Activated CD4-positive, alpha-beta T cell treated with anti-CD3 and anti-CD28 coated beads for 36 hours (primary cell): ENCODE data around the gene ENTPD5. TPM values are rescaled to one million over a fixed set of nuclear protein-coding genes. Genes with fewer than 3 reads are reported as not detected.

Experiments used
- ATAC-seq: fragments of 200-7000 bp; cut with Tn5 transposase; one replicate; pipeline ENCODE4 v1.10.0; 2021; ENCODE audit warnings: mild to moderate bottlenecking, moderate library complexity
- CTCF ChIA-PET: fragments of 350-600 bp; sonication (Branson Sonifier 250); formaldehyde crosslinking; loops from one replicate; lab custom pipeline; 2021; ENCODE audit warnings: antibody characterized with exemption; lab: Charles Lee
- POLR2A ChIA-PET: fragments of 350-600 bp; sonication (Branson Sonifier 250); formaldehyde crosslinking; loops from one replicate; lab custom pipeline; 2021; ENCODE audit warnings: antibody characterized with exemption, inconsistent platforms; lab: Charles Lee
- DNase-seq: peaks from one replicate; pipeline ENCODE4 v3.0.0-alpha.2; 2020
- H3K27ac Mint-ChIP-seq: one replicate; pipeline ENCODE4 v1.8.0; 2021; ENCODE audit warnings: mixed read lengths
- H3K27me3 Mint-ChIP-seq: one replicate; pipeline ENCODE4 v1.8.0; 2021; ENCODE audit warnings: mixed read lengths
- H3K36me3 Mint-ChIP-seq: one replicate; pipeline ENCODE4 v1.8.0; 2021; ENCODE audit warnings: low read depth, mixed read lengths
- H3K4me1 Mint-ChIP-seq: one replicate; pipeline ENCODE4 v1.8.0; 2021; ENCODE audit warnings: mixed read lengths
- H3K4me3 Mint-ChIP-seq: one replicate; pipeline ENCODE4 v1.8.0; 2021; ENCODE audit warnings: mild to moderate bottlenecking, moderate library complexity, mixed read lengths
- H3K9me3 Mint-ChIP-seq: one replicate; pipeline ENCODE4 v1.8.0; 2021; ENCODE audit warnings: low read depth, mixed read lengths
- intact Hi-C, 2 experiments: fragments of 100-400 bp; cut with DNase I in 1 of 2; cut with micrococcal nuclease in 1 of 2; formaldehyde crosslinking; loops; one replicate each; pipeline versions ENCODE4 v1.14.2 to v1.15.1; 2022 to 2024; cut with DNase I, micrococcal nuclease
- total RNA-seq, 2 experiments: library from RNA; stranded (reverse); gene quantifications; one replicate each; pipeline ENCODE4 v1.2.3, GENCODE V29; 2021

Gene ENTPD5
- total RNA-seq, 2 experiments from 2014 or later: 8.7 to 10.0 TPM

- H3K27me3 Mint-ChIP-seq: no peaks in the 10 kb centered on the region
- intact Hi-C loops: no loop called here
- H3K9me3 Mint-ChIP-seq: no peaks in the 10 kb centered on the region
- H3K36me3 Mint-ChIP-seq: peaks cover 3% of the 10 kb centered on the region
- no peak for ATAC-seq
- H3K4me3 Mint-ChIP-seq: no peak overlapping the region
- H3K4me1 Mint-ChIP-seq: no peaks in the 10 kb centered on the region
- DNase-seq: no peak
- CTCF ChIA-PET: no interaction called here
- POLR2A ChIA-PET: no interaction called here
- no peak overlapping the region for H3K27ac Mint-ChIP-seq
Measured at GRCh38 chr14:73968885-73969284, 50.2 kb downstream of the ENTPD5 start.

DNA sequence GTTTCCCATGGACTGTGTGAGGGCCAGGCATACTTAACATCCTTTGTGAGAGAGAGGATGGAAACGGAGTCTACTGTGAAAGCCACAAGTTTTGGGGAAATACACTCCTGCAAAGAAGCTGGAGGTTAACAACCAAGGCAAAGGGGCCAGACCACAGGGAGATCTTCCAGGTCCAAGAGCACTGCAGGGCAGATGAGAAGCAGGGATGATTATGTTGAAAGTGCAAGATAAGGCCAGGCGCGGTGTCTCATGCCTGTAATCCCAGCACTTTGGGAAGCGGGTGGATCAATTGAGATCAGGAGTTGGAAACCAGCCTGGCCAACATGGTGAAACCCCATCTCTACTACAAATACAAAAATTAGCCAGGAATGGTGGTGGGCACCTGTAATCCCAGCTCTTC is 53.9 kb downstream of the ENTPD5 start:
- ChIA-PET POLR2A (no interaction called here), CTCF (interaction anchor here (1.2 kb wide), 1 partner anchor 13 kb away, joined by 4 read pairs; no protein-coding TSS in a partner anchor)
- H3K4me3 Mint-ChIP-seq: no peak overlapping the region
- ATAC-seq (no peak), DNase-seq (no peak)
- H3K27ac Mint-ChIP-seq: no peak overlapping the region
- peaks cover 19% of the 10 kb centered on the region for H3K36me3 Mint-ChIP-seq
- intact Hi-C loops: no loop called here
- H3K27me3 Mint-ChIP-seq: no peaks in the 10 kb centered on the region
- no peaks in the 10 kb centered on the region for H3K9me3 Mint-ChIP-seq
- H3K4me1 Mint-ChIP-seq: no peaks in the 10 kb centered on the region

DNA sequence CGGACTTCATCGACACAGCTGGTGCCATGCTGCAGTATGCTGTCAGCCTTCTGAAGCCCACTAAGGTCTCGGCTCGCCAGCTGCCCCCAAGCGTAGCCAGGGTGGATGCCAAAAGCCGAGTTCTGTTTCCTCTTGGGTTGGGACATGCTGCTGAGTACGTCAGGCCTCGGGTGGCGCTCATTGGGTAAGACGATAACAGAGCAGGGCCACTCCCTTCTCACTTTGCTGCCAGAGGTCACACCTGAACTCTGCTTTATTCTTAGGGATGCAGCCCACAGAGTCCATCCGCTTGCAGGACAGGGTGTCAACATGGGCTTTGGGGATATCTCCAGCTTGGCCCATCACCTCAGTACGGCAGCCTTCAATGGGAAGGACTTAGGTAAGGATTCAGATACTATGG is 57.9 kb downstream of the ENTPD5 start:
- Mint-ChIP-seq H3K27me3 (no peaks in the 10 kb centered on the region), H3K4me1 (no peaks in the 10 kb centered on the region), H3K36me3 (peaks cover 26% of the 10 kb centered on the region), H3K27ac (no peak overlapping the region), H3K4me3 (no peak overlapping the region), H3K9me3 (no peaks in the 10 kb centered on the region)
- ChIA-PET CTCF (interaction anchor here (0.7 kb wide), 1 partner anchor 453 kb away, joined by 3 read pairs; no protein-coding TSS in a partner anchor), POLR2A (no interaction called here)
- no peak for DNase-seq
- ATAC-seq: no peak
- intact Hi-C loops: no loop called here

GRCh38 chr14:73958591-73958990 is 60.5 kb downstream of the ENTPD5 start:
- Mint-ChIP-seq H3K27ac (no peak overlapping the region), H3K9me3 (no peaks in the 10 kb centered on the region), H3K4me3 (no peak overlapping the region), H3K36me3 (peaks cover 32% of the 10 kb centered on the region), H3K4me1 (no peaks in the 10 kb centered on the region), H3K27me3 (no peaks in the 10 kb centered on the region)
- POLR2A ChIA-PET: no interaction called here
- ATAC-seq (no peak), DNase-seq (no peak)
- intact Hi-C loops: no loop called here
- CTCF ChIA-PET: interaction anchor here (0.7 kb wide), 1 partner anchor 9 kb away, joined by 3 read pairs; the partner anchor contains the start of gene FAM161B

DNA sequence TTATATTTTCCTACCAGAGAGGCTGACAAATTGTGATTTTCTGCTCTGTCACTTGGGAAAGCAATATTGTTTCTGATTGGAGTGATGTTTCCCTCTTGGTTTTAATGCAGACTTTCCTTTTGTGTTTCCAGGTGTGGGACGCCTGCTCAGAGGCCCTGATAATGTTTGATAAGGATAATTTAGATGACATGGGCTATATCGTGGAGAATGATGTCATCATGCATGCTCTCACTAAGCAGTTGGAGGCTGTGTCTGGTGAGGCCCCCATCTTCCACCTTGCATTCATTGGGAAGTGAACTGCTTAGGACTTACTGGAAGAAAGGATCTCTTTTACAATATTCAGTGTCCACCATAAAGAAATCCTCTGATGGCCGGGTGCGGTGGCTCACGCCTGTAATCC is 63.4 kb downstream of the ENTPD5 start:
- ChIA-PET POLR2A (no interaction called here), CTCF (no interaction called here)
- no peak overlapping the region for H3K27ac Mint-ChIP-seq
- ATAC-seq (no peak), DNase-seq (no peak)
- H3K4me1 Mint-ChIP-seq: peaks cover 8% of the 10 kb centered on the region
- no peak overlapping the region for H3K4me3 Mint-ChIP-seq
- peaks cover 22% of the 10 kb centered on the region for H3K36me3 Mint-ChIP-seq
- intact Hi-C loops: no loop called here
- H3K9me3 Mint-ChIP-seq: no peaks in the 10 kb centered on the region
- H3K27me3 Mint-ChIP-seq: no peaks in the 10 kb centered on the region

DNA sequence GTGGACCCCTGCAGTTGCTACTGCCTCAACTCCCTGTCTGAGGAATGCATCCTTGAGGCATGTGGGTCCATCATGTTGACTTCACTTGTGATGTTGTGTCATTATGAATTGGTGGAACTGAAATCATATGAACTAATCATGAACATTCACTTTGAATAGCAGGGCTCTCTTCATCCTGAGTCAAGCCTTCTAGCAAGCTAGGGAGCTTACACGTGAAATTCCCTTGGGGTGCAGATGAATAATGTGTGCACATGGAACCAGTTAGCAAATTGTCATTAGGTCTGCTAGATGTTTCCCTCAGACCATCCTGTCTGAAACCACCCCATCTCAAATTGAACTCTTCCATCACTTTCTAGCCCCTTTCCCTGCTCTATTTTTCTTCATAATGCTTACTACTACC is 65.4 kb downstream of the ENTPD5 start:
- Mint-ChIP-seq H3K4me3 (no peak overlapping the region), H3K9me3 (no peaks in the 10 kb centered on the region), H3K36me3 (peaks cover 15% of the 10 kb centered on the region), H3K27ac (no peak overlapping the region), H3K4me1 (peaks cover 12% of the 10 kb centered on the region), H3K27me3 (no peaks in the 10 kb centered on the region)
- no peak for DNase-seq
- no peak for ATAC-seq
- POLR2A ChIA-PET: no interaction called here
- intact Hi-C loops: loop anchor here (5.0 kb wide), 2 partner anchors 241 to 349 kb away; partner anchors contain the start of genes ABCD4 (in 1 of the 2) and PNMA1 (in 1 of the 2)
- CTCF ChIA-PET: interaction anchor here (0.7 to 1.7 kb wide), 3 partner anchors 11 to 65 kb away, joined by 3 to 5 read pairs (median 3); no protein-coding TSS in a partner anchor

- H3K36me3 Mint-ChIP-seq: peaks cover 4% of the 10 kb centered on the region
- intact Hi-C loops: loop anchor here (1.0 to 5.0 kb wide), 14 partner anchors 64 to 892 kb away; partner anchors contain the start of genes ALDH6A1 (in 2 of the 2), BBOF1 (in 2 of the 2), ENTPD5 (in 2 of the 2) and LIN52 (in 2 of the 2)
- POLR2A ChIA-PET: interaction anchor here (0.6 to 1.0 kb wide), 3 partner anchors 14 to 99 kb away, joined by 3 to 4 read pairs (median 3); partner anchors contain the start of genes BBOF1, ENTPD5 and PTGR2
Measured at GRCh38 chr14:73949752-73950734, 69.0 kb downstream of the ENTPD5 start, which contains the start of the genes COQ6 and FAM161B. TSS of gene COQ6 (plus strand) at chr14:73950302. CDS start at chr14:73950333, 31 bp downstream. TSS of gene FAM161B (minus strand) at chr14:73950094. CDS start at chr14:73950026, 68 bp downstream.

GRCh38 chr14:73945159-73945670 is 73.9 kb downstream of the ENTPD5 start:
- intact Hi-C loops: no loop called here
- Mint-ChIP-seq H3K4me3 (no peak overlapping the region), H3K36me3 (no peaks in the 10 kb centered on the region), H3K27me3 (no peaks in the 10 kb centered on the region), H3K9me3 (no peaks in the 10 kb centered on the region), H3K27ac (no peak overlapping the region), H3K4me1 (peaks cover 6% of the 10 kb centered on the region)
- DNase-seq (no peak), ATAC-seq (no peak)
- POLR2A ChIA-PET: no interaction called here
- CTCF ChIA-PET: no interaction called here

More at GRCh38 chr14:73949752-73950734, 69.0 kb downstream of the ENTPD5 start, which contains the start of the genes COQ6 and FAM161B:
- no peaks in the 10 kb centered on the region for H3K27me3 Mint-ChIP-seq
- CTCF ChIA-PET: interaction anchor here (0.6 to 1.0 kb wide), 7 partner anchors 8 to 564 kb away, joined by 3 to 4 read pairs (median 3); partner anchors contain the start of gene PTGR2
- peak within 1 kb of the TSS; percentile 88 for H3K27ac Mint-ChIP-seq
- H3K9me3 Mint-ChIP-seq: no peaks in the 10 kb centered on the region
- peak within 1 kb of the TSS; percentile 91 for H3K4me3 Mint-ChIP-seq
- peak; percentile 95 for DNase-seq
- H3K4me1 Mint-ChIP-seq: peaks cover 14% of the 10 kb centered on the region
- ATAC-seq: peak; percentile 96

DNA sequence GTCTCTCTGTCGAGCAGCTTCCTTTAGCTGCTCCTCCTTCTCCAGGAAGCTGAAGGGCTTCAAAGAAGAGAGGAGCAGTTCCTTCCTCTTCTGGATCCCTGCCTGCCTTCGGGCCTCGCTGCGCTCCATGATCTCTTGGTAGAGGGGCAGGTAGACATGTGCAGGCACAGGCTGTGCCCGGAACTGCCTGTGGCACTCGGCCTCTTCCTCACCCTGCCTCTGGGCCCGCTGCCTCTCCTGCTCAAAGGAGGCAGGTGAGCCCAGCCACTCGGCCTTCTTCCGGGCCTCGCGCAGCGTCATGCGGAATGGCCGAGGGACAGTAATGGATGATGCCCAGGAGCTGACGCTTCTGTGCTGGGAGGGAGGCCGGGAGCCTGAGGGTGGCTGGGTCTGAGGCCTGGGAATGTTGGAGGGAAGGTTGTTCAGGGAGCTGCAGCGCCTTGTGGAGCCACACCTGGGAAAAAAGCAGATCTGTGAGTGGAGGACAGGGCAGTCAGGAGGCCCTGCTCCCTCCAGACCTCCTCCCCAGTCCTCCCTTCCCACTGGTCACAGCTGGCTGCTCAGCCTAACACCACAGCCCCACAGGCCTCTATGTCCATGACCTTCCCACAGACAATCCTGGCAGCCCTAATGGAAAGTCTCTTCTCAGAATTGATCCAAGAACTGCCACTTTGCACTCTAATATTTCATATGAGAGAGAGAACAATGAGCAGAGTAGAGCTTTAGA is 74.5 kb downstream of the ENTPD5 start:
- Mint-ChIP-seq H3K9me3 (no peaks in the 10 kb centered on the region), H3K36me3 (no peaks in the 10 kb centered on the region), H3K4me1 (peaks cover 3% of the 10 kb centered on the region), H3K27ac (no peak overlapping the region), H3K27me3 (no peaks in the 10 kb centered on the region), H3K4me3 (no peak overlapping the region)
- intact Hi-C loops: no loop called here
- ATAC-seq (no peak), DNase-seq (no peak)
- CTCF ChIA-PET: no interaction called here
- POLR2A ChIA-PET: no interaction called here

DNA sequence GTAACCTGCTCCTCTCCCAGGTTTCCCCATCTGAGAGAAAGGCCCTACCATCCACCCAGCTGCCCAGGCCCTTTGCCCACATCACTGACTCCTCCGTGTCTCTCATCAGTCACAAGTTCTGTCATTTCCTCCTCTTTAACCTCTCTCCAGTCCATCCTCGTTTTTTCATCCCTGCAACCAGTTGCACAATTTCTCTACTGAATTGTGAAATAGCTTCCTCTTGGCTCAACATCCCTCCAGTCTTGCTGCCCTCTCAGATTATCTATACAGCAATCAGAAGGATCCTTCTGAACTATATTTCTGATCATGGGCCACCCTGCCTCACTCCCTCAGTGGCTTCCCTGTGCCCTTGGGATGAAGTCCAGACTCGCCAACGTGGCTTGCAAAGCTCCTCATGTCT is 76.0 kb downstream of the ENTPD5 start:
- no peaks in the 10 kb centered on the region for H3K27me3 Mint-ChIP-seq
- ChIA-PET CTCF (interaction anchor here (1.0 to 1.5 kb wide), 2 partner anchors 10 to 11 kb away, joined by 3 to 5 read pairs; no protein-coding TSS in a partner anchor), POLR2A (no interaction called here)
- no peak overlapping the region for H3K4me3 Mint-ChIP-seq
- intact Hi-C loops: no loop called here
- no peaks in the 10 kb centered on the region for H3K9me3 Mint-ChIP-seq
- H3K36me3 Mint-ChIP-seq: no peaks in the 10 kb centered on the region
- H3K27ac Mint-ChIP-seq: peak overlapping the region; percentile 10
- peaks cover 2% of the 10 kb centered on the region for H3K4me1 Mint-ChIP-seq
- DNase-seq: no peak
- ATAC-seq: no peak
